Aortic smooth muscle cell (primary cell): Measurements from ENCODE around the gene SCARB2. TPM values are rescaled to one million over a fixed set of nuclear protein-coding genes. Genes with fewer than 3 reads are reported as not detected.

Experiments
- total RNA-seq: library from RNA; depleted of rRNA; stranded (reverse); fragments of >200 nt; gene quantifications from 2 replicates; pipeline ENCODE4 v1.2.3, GENCODE V29; 2014

The SCARB2 gene
- total RNA-seq: 408 and 562 TPM in 2 replicates

GRCh38 chr4:76213415-76214176, at the start of gene SCARB2:
TSS of gene SCARB2 (minus strand) at chr4:76213824. CDS start at chr4:76213543, 281 bp downstream.

GRCh38 chr4:76251441-76252270, 38.0 kb upstream of the SCARB2 start, which contains the start of gene FAM47E:
TSS of gene FAM47E (plus strand) at chr4:76251721. CDS start at chr4:76251747, 26 bp downstream.

DNA sequence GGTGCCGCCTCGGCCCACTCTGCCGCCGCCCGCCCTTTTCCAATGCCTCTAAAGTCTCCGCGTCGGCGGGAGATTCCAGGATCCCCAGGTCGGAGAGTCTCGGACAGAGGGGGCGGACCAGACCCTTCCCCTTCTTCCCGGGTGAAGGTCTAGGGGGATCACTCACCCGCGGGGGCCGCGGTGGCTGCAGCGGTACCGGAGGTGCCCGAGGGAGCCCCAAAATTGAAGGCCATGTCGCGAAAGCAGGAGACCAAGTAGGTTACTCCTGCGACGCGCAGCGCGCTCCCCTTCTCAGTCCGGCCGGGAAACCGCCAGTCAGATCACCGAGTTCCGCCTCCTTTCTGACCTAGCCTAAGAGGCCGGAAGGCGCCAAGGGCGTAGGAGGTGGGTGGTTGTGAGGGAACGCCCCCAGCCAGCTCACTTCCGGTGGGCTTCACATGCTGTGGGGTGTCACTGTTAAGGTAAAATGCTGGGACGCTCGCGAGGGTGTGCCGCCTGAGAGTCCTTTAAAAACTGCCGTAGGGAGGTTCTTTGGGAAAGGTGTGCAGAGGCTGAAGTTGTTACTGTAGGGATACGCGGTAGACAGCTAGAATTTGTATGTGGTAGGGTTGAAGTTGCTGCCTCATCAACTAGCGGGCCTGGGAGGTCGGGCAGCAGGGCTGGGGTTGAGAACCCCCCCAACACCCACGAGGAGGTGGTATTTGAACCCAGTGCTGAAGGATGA, 65.3 kb downstream of the SCARB2 start, which contains the start of gene NUP54:
TSS of gene NUP54 (minus strand) at position 256 of the 724 bp plus-strand sequence. CDS start at position 233, 23 bp downstream.

Other genes with a start within 250 kb of the SCARB2 start
- 22.7 and 26.1 TPM in 2 replicates for gene SDAD1, start 222.9 kb downstream of the SCARB2 start, total RNA-seq
- gene CXCL9, start 206.3 kb downstream of the SCARB2 start, total RNA-seq: not detected in 2 replicates
- gene CXCL10, start 190.3 kb downstream of the SCARB2 start, total RNA-seq: not detected in 2 replicates
- gene CXCL11, start 177.8 kb downstream of the SCARB2 start, total RNA-seq: under 0.01 TPM in 1 of 2 replicates, not detected in the other
- gene ART3, start 139.1 kb downstream of the SCARB2 start, total RNA-seq: not detected in 2 replicates
- gene NUP54, start 65.4 kb downstream of the SCARB2 start, total RNA-seq: 48.9 and 59.7 TPM in 2 replicates
- 0.66 and 0.99 TPM in 2 replicates for gene FAM47E, start 37.9 kb upstream of the SCARB2 start, total RNA-seq
- gene STBD1, start 92.9 kb upstream of the SCARB2 start, total RNA-seq: 7.0 and 8.6 TPM in 2 replicates
- gene CCDC158, start 207.3 kb upstream of the SCARB2 start, total RNA-seq: 0.68 and 0.79 TPM in 2 replicates
- gene SHROOM3, start 221.4 kb upstream of the SCARB2 start, total RNA-seq: 7.0 and 13.7 TPM in 2 replicates